GM12878 (cell line): ENCODE results near the gene CYP2A6. TPM values are rescaled to one million over a fixed set of nuclear protein-coding genes. Genes with fewer than 3 reads are reported as not detected.

ENCODE experiments used
- ATAC-seq: fragments of 200-7000 bp; cut with Tn5 transposase; 3 replicates; pipeline ENCODE4 v1.9.1; 2020; ENCODE audit warnings: mild to moderate bottlenecking, moderate library complexity
- BruUV-seq: library from RNA; stranded (reverse); fragments of 400-500 nt; replicated peaks from 2 replicates; lab custom pipeline; 2021; lab: Mats Ljungman, UMichigan
- CTCF ChIA-PET: fragments of 300-600 bp; sonication (Branson Sonifier 250); formaldehyde crosslinking; extraction: SDS; loops from one replicate; lab custom pipeline; 2021; ENCODE audit warnings: inconsistent platforms; lab: Yijun Ruan, JAX
- POLR2A ChIA-PET: fragments of 350-600 bp; formaldehyde crosslinking; extraction: SDS; loops from one replicate; lab custom pipeline; 2021; ENCODE audit warnings: inconsistent platforms; lab: Charles Lee
- RAD21 ChIA-PET: fragments of 300-600 bp; sonication (Branson Sonifier 250); formaldehyde crosslinking; loops from one replicate; lab custom pipeline; 2023; ENCODE audit warnings: antibody characterized with exemption; ENCODE audit not compliant: unreplicated experiment; lab: Charles Lee
- SMC1A ChIA-PET: fragments of 300-600 bp; sonication (Branson Sonifier 250); formaldehyde crosslinking; loops from one replicate; lab custom pipeline; 2023; ENCODE audit not compliant: unreplicated experiment, uncharacterized antibody; lab: Charles Lee
- DNase-seq: peaks from one replicate; pipeline ENCODE4 v3.0.0-alpha.2; 2011; ENCODE audit warnings: low read depth, low spot score
- FAIRE-seq: peaks from 3 replicates; lab custom pipeline; 2011; peaks lifted over from hg19 to GRCh38; lab: Jason Lieb, UNC
- H2AFZ ChIP-seq: 2 replicates; pipeline ENCODE4 v1.6.0; 2011; ENCODE audit warnings: low read depth, low read length, control low read depth; ENCODE audit not compliant: control insufficient read depth
- H3K27ac ChIP-seq: 2 replicates; pipeline ENCODE4 v1.5.1; 2011; ENCODE audit warnings: control low read depth; ENCODE audit not compliant: control insufficient read depth, insufficient read depth
- H3K27me3 ChIP-seq, 2 experiments: replicated peaks in 1 of 2; 2 replicates each; pipeline versions ENCODE4 v1.6.0 to v1.6.1; 2011; ENCODE audit warnings: low read length in 1 of 2; ENCODE audit not compliant: control insufficient read depth in 2 of 2, insufficient read depth in 2 of 2
- H3K36me3 ChIP-seq, 2 experiments: 2 replicates each; pipeline ENCODE4 v1.5.1; 2011; ENCODE audit warnings: low read length in 1 of 2; ENCODE audit not compliant: control insufficient read depth in 2 of 2, insufficient read depth in 2 of 2
- H3K4me1 ChIP-seq: 2 replicates; pipeline ENCODE4 v1.6.1; 2011; ENCODE audit warnings: mild to moderate bottlenecking, low read length, moderate library complexity, mixed read lengths; ENCODE audit not compliant: control insufficient read depth, insufficient read depth
- H3K4me2 ChIP-seq: 2 replicates; pipeline ENCODE4 v1.6.0; 2011; ENCODE audit warnings: control low read depth; ENCODE audit not compliant: control insufficient read depth, insufficient read depth
- H3K4me3 ChIP-seq: fragments of 200-600 bp; sonication (generic); 2 replicates; pipeline ENCODE4 v1.5.1; 2016
- H3K79me2 ChIP-seq: 2 replicates; pipeline ENCODE4 v1.6.0; 2011; ENCODE audit warnings: low read length; ENCODE audit not compliant: control insufficient read depth, insufficient read depth
- H3K9ac ChIP-seq: 2 replicates; pipeline ENCODE4 v1.8.0; 2011; ENCODE audit warnings: low read length, control low read depth, mixed read lengths; ENCODE audit not compliant: control insufficient read depth, insufficient read depth
- H3K9me3 ChIP-seq: replicated peaks from 3 replicates; pipeline ENCODE4 v1.5.1; 2011; ENCODE audit warnings: mild to moderate bottlenecking, low read length; ENCODE audit not compliant: control insufficient read depth, insufficient read depth
- H4K20me1 ChIP-seq: 2 replicates; pipeline ENCODE4 v1.6.0; 2011; ENCODE audit not compliant: control insufficient read depth, insufficient read depth
- CEBPB ChIP-seq, 2 experiments: fragments of 150-350 bp in 1 of 2; IDR thresholded peaks; 2 replicates each; pipeline ENCODE4 v1.6.1; 2012 to 2014; ENCODE audit warnings: low read depth in 2 of 2, low read length in 2 of 2, borderline replicate concordance in 1 of 2, inconsistent platforms in 1 of 2
- CTCF ChIP-seq, 3 experiments: IDR thresholded peaks in 2 of 3; conservative IDR thresholded peaks in 1 of 3; 2 replicates each; pipeline ENCODE4 v1.5.1; 2011; ENCODE audit warnings: low read depth in 3 of 3, low read length in 3 of 3, mild to moderate bottlenecking in 3 of 3, control low read depth in 2 of 3, moderate library complexity in 2 of 3, inconsistent platforms in 1 of 3, mixed read lengths in 1 of 3; ENCODE audit not compliant: control insufficient read depth in 2 of 3, insufficient read depth in 1 of 3; ENCODE audit errors: extremely low read depth in 1 of 3
- POLR2A ChIP-seq: IDR thresholded peaks from 2 replicates; pipeline ENCODE4 v1.6.1; 2011; ENCODE audit warnings: low read depth, mild to moderate bottlenecking, low read length
- SMAD5 ChIP-seq: IDR thresholded peaks from 2 replicates; pipeline ENCODE4 v1.6.1; 2016; ENCODE audit warnings: antibody characterized with exemption, low read depth
- USF1 ChIP-seq: IDR thresholded peaks from 2 replicates; pipeline ENCODE4 v1.6.1; 2011; ENCODE audit warnings: borderline replicate concordance, low read depth, mild to moderate bottlenecking, moderate library complexity, mixed read lengths, low read length; ENCODE audit not compliant: insufficient read depth; ENCODE audit errors: extremely low read length
- YY1 ChIP-seq: IDR thresholded peaks from 2 replicates; pipeline ENCODE4 v1.6.1; 2011; ENCODE audit warnings: low read depth, mild to moderate bottlenecking, low read length
- ZNF622 ChIP-seq: fragments of 450-650 bp; IDR thresholded peaks from 2 replicates; pipeline ENCODE4 v1.6.1; 2017; ENCODE audit warnings: mild to moderate bottlenecking, inconsistent platforms
- WGBS: methylation state at CpG from one replicate; pipeline ENCODE4 v1.1.6; 2016; ENCODE audit warnings: low lambda C conversion rate; ENCODE audit not compliant: insufficient replicate concordance, insufficient coverage; ENCODE audit errors: missing lambda C conversion rate; 5-methylcytosine and 5-hydroxymethylcytosine counted together
- in situ Hi-C: fragments of 300-500 bp; cut with MboI; formaldehyde crosslinking; loops from 9 replicates; pipeline ENCODE4 v1.14.3; 2018; ENCODE audit warnings: mixed read lengths
- intact Hi-C: fragments of 100-400 bp; cut with micrococcal nuclease; formaldehyde crosslinking; loops from one replicate; pipeline ENCODE4 v1.14.2; 2022; ENCODE audit not compliant: unreplicated experiment
- polyA plus RNA-seq, 11 experiments: library from polyadenylated mRNA; depleted of rRNA in 4 of 11; unstranded in 6 of 11; stranded (reverse) in 5 of 11; fragments of >200 nt; fragmentation: Nextera tagmentation in 4 of 11; fragmentation: Illumina TruSeq in 1 of 11; extraction: Ambion mirVana in 4 of 11; extraction: Trizol in 1 of 11; gene quantifications; 1 replicate in 1 of 11; 2 replicates in 10 of 11; pipeline versions ENCODE4 v1.2.1 to v1.2.3, GENCODE V29; 2011 to 2016; ENCODE audit warnings: inconsistent platforms in 2 of 11, missing spikeins in 2 of 11, low read depth in 1 of 11
- total RNA-seq, 4 experiments: library from RNA; depleted of rRNA in 3 of 4; stranded (reverse); fragments of >200 nt in 3 of 4; fragmentation: Illumina TruSeq in 1 of 4; extraction: Trizol in 1 of 4; gene quantifications; 2 replicates each; pipeline versions ENCODE4 v1.2.1 to v1.2.3, GENCODE V29; 2013 to 2021

Gene CYP2A6
- total and polyA plus RNA-seq, 10 of the 15 experiments (the other 5 are each of a cell fraction or from before 2014, with no cell fraction given): 0.97 TPM; not detected in 9

GRCh38 chr19:40804783-40805242 lies 45.4 kb downstream of the CYP2A6 start:
- ATAC-seq (no peak), DNase-seq (no peak), FAIRE-seq (no peak)
- H3K4me1 ChIP-seq: peaks cover 52% of the 10 kb centered on the region
- peaks cover 57% of the 10 kb centered on the region for H3K79me2 ChIP-seq
- H4K20me1 ChIP-seq: peaks cover 19% of the 10 kb centered on the region
- H3K9me3 ChIP-seq: no peaks in the 10 kb centered on the region
- in situ Hi-C loops (no loop called here), intact Hi-C loops (no loop called here)
- no peak overlapping the region for H3K4me3 ChIP-seq
- ChIA-PET CTCF (interaction anchor here (0.6 to 5.9 kb wide), 11 partner anchors 14 to 217 kb away, joined by 3 to 51 read pairs (median 5); partner anchors contain the start of genes ACTMAP, RAB4B and SNRPA), POLR2A (interaction anchor here (1.1 to 4.3 kb wide), 4 partner anchors 26 to 54 kb away, joined by 5 to 37 read pairs (median 12); partner anchors contain the start of genes ACTMAP, RAB4B and SNRPA), SMC1A (interaction anchor here (1.2 to 4.2 kb wide), 4 partner anchors 27 to 117 kb away, joined by 3 to 41 read pairs (median 15); partner anchors contain the start of genes ACTMAP, COQ8B, ITPKC and RAB4B), RAD21 (interaction anchor here (3.0 to 3.2 kb wide), 3 partner anchors 26 to 54 kb away, joined by 10 to 29 read pairs (median 18); partner anchors contain the start of genes ACTMAP, RAB4B and SNRPA)
- peak overlapping the region; percentile 84; the same call in 1 of the 2 replicates for H3K27ac ChIP-seq
- TF ChIP-seq POLR2A: peak; percentile 52
- no peak for TF ChIP-seq USF1
- TF ChIP-seq ZNF622: no peak
- no peak for TF ChIP-seq YY1
- TF ChIP-seq CEBPB (IDR thresholded peaks at IDR 0.05; ENCODE audit: borderline replicate concordance in 1 of 2, low read depth in 2 of 2, low read length in 2 of 2): no peak
- peak; percentile 6 to 21 (median 12); a peak in 2 of 6 replicates for TF ChIP-seq CTCF (IDR thresholded peaks at IDR 0.05 in 2 of 3, conservative IDR thresholded peaks at IDR 0.05 in 1 of 3; ENCODE audit: control insufficient read depth in 2 of 3, extremely low read depth in 1 of 3, insufficient read depth in 1 of 3, low read depth in 3 of 3, low read length in 3 of 3)
- TF ChIP-seq SMAD5: no peak
- H2AFZ ChIP-seq: no peak overlapping the region
- H3K27me3 ChIP-seq: no peaks in the 10 kb centered on the region
- peaks cover 15 to 29% of the 10 kb centered on the region in 2 experiments; a peak in 3 of 4 replicates for H3K36me3 ChIP-seq
- H3K9ac ChIP-seq: no peak overlapping the region
- BruUV-seq: no TSS peak
- H3K4me2 ChIP-seq: no peak overlapping the region; the same call in 1 of the 2 replicates
- WGBS: 73% methylated on average over 7 of the region's 7 CpGs
